Stimulated activated naive CD8-positive, alpha-beta T cell treated with anti-CD3 and anti-CD28 coated beads, Interleukin-15, Interleukin-2, amounts not matched to agents 100 U/mL and 50 U/mL, for 24 hours (primary cell): Measurements from ENCODE around the gene SLC25A25.
"Not testable (repeated sequence)": the region's sequence is repeated elsewhere in the genome, so short reads cannot be mapped to it uniquely, and the experiment has no call there.

Experiments used
- ATAC-seq: fragments of 150-1000 bp; cut with Tn5 transposase; one replicate; pipeline ENCODE4 v1.10.0; 2021
- DNase-seq: peaks from one replicate; pipeline ENCODE4 v3.0.0; 2021

Gene SLC25A25

DNA sequence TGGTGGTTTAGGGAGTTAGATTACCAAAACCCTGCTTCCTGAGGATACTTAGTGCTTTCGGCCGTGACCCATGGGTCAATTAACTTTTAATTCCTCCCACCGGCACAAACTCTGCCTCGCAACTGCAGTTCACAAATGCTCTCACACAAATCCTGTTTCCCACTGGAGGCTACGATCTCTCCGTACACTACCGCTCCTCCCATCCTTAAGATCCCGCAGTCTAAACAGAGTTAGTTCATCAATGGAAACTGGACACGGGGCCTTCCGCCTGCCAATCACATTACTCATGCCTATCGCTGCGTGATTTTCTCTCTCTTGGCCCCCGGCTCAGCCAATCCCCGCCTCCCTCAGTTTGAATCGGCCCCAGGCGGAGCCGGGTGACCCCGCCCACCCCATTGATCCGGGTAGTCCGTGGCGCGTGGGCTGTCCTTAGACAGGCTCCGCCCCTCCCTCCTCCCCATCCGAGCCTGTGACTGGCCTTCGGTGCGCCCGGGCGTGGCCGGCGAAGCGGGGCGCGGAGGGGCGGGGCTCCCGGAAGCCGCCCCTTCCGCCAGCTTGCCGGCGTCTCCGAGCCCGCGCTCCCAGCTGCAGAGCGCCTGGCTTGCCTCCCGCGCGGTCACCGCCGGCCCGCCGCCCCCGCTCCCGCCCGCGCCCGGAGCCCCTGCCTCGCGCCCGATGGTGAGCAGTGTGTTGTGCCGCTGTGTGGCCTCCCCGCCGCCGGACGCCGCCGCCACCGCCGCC, at the start of gene SLC25A25:
TSS of gene SLC25A25 (plus strand) at position 588 of the 741 bp plus-strand sequence. CDS start at position 676, 88 bp downstream.
- ATAC-seq, result peak; percentile 88
- DNase-seq, result peak; percentile 100

- DNase-seq (no peak), ATAC-seq (peak; percentile 11)
Observed at GRCh38 chr9:128020692-128021091, 47.3 kb upstream of the SLC25A25 start.

DNA sequence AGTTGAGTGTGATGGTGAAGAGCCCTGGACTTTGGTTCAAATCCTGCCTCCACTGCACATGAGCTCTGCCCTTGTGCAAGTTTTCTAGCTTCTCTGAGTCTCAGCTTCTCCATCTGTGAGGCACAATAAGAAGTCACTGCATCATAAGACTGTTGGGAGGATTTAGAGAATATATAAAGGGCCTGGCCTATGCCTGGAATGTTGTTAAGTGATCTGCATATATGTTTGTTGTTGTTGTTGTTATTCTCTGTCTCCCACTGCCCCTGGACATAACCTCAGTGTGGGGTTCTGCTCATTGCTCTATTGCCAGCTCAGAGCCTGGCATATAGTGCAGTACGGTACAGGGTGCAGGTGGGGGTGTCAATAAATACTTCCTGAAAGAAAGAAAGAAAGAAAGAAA, 46.9 kb upstream of the SLC25A25 start:
- ATAC-seq, result no peak
- DNase-seq, result no peak

GRCh38 chr9:128022886-128023285, 45.1 kb upstream of the SLC25A25 start:
- no peak for ATAC-seq
- DNase-seq, result no peak

- DNase-seq, ATAC-seq: not testable (repeated sequence)
Observed at GRCh38 chr9:128023671-128024070, 44.4 kb upstream of the SLC25A25 start.

- no peak for DNase-seq
- no peak for ATAC-seq
Observed at GRCh38 chr9:128024761-128025308, 43.2 kb upstream of the SLC25A25 start.

GRCh38 chr9:128025736-128026135, 42.3 kb upstream of the SLC25A25 start:
- ATAC-seq, result no peak
- no peak for DNase-seq

GRCh38 chr9:128026255-128026772, 41.7 kb upstream of the SLC25A25 start:
- peak; percentile 56 for ATAC-seq
- DNase-seq, result peak; percentile 66

GRCh38 chr9:128026773-128027541, 41.1 kb upstream of the SLC25A25 start:
- ATAC-seq (peak; percentile 55), DNase-seq (peak; percentile 60)

DNA sequence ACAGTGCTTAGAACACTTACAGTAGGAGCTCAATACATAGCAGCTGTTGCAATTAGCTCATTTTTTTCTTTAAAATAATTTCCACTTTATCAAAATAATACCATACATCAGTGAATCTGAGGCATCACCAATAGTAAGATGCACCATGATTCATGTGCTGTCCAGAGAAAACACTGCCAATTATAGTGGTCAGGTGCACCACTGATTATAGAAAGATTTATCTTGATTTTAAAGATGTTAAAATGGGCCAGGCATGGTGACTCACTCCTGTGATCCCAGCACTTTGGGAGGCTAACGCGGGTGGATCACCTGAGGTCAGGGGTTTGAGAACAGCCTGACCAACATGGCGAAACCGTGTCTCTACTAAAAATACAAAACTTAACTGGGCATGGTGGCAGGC, 40.3 kb upstream of the SLC25A25 start:
- DNase-seq (no peak), ATAC-seq (no peak)

- DNase-seq (no peak), ATAC-seq (no peak)
Observed at GRCh38 chr9:128033609-128034008, 34.4 kb upstream of the SLC25A25 start.

DNA sequence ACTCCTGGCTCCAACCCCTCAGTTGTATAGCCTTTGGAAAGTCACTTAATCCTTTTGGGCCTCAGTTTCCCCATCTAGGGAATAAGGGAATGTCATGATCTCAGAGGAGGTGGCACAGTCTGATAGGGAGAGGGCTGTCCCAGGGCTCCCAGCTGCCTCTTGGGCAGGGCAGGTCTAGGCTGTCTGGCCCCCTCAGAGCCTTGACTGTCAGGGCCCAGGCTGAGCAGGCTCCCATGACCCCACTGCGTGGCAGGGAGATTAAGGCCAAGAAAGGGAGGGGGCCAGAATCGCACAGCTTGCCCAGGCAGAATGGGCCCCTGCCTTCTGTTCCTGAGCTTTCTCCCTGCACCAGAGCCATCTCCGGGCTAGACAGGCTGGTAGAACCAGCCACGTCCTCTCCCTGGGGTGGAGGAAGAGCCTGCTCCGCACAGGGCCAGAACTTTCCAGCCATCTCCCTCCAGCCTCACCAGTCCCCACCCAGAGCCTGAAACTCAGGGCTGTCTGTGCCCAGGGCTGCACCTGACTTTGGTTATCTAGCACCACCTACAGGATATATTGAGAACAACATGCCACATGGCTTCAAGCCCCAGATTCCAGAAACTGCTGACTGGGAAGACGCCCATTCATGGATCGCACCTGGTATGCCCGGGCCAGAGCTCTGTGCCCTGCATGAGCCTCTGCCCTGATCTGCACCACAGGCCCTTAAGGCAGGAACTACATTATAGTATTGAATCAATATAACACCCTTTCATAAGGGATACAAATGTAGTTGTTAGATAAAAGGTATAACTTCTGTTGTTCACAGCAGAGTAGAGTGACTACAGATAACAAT, 33.0 kb upstream of the SLC25A25 start:
- peak; percentile 64 for ATAC-seq

GRCh38 chr9:128036522-128036921, 31.5 kb upstream of the SLC25A25 start:
- ATAC-seq, DNase-seq: not testable (repeated sequence)

More for the DNA sequence above, 33.0 kb upstream of the SLC25A25 start:
- peak; percentile 63 for DNase-seq

GRCh38 chr9:128040783-128041182, 27.2 kb upstream of the SLC25A25 start:
- DNase-seq, ATAC-seq: not testable (repeated sequence)

DNA sequence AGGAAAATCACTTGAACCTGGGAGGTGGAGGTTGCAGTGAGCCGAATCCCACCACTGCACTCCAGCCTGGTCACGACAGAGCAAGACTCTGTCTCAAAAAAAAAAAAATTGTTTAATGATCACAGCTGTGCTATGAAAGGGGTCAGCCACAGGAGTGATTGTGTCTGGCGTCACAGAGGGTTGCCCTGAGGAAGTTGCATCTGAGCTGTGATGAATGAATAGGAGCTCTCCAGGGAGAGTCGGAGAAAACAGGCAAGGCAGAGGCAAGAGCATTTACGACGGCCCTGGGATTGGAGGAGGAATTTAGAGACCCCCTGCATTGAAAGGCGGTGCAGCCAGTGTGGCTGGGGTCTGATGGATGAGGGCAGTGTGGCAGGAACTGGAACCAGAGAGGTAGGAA, 26.0 kb upstream of the SLC25A25 start:
- no peak for DNase-seq
- no peak for ATAC-seq

GRCh38 chr9:128043467-128043868, 24.6 kb upstream of the SLC25A25 start:
- ATAC-seq (no peak), DNase-seq (no peak)

DNA sequence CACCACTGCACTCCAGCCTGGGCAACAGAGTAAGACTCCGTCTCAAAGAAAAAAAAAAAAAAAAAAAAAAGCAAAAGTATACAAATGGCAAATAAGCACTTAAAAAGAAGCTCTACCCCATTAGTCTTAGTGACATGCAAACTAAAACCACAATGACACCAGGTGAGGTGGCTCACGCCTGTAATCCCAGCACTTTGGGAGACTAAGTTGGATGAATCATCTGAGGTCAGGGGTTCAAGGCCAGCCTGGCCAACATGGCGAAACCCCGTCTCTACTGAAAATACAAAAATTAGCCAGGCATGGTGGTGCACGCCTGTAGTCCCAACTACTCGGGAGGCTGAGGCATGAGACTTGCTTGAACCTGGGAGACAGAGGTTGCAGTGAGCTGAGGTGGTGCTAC, 22.6 kb upstream of the SLC25A25 start:
- ATAC-seq, DNase-seq: not testable (repeated sequence)

- DNase-seq, result no peak
- ATAC-seq, result no peak
Observed at GRCh38 chr9:128045831-128046230, 22.2 kb upstream of the SLC25A25 start.

GRCh38 chr9:128047231-128047630, 20.8 kb upstream of the SLC25A25 start:
- ATAC-seq (no peak), DNase-seq (no peak)

DNA sequence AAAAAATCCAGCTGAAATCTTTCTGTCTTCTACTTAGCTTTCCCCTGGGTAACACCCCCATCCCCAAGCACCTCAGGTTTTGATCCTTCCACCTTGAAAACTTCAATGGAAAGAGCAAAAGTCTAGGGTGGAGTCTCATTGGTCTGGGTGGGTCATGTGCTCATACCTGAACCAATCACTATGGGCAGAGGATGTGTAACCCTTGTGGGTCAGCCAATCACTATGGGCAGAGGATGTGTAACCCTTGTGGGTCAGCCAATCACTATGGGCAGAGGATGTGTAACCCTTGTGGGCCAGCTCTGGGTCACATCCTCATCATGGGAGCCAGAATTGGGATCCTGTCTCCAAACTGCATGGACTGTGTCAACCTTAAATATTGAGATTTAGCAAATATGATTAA, 19.4 kb upstream of the SLC25A25 start:
- ATAC-seq, result peak; percentile 78
- DNase-seq, result no peak

DNA sequence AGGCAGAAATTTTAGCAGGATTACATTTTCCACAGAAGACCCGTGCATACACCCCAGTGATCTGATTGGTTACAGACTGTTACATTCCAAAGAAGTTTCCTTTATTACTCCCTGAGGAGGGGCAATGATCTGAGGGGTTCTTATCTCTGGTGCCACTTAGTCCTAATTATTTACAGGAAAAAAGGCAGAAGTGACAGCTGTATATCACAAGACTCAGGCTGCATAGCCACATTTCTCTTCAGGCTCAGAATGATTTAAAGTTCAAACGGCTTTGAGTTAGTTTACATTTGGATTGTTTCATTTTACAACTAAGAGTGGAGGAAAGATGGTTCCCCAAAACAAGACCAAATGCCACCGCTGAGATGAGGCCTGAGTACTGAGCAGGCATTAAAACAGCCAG, 18.2 kb upstream of the SLC25A25 start:
- ATAC-seq (no peak), DNase-seq (no peak)
